Upper lobe of left lung (tissue), 6 donors: ENCODE results near the gene KCNQ2. TPM values are rescaled to one million over a fixed set of nuclear protein-coding genes. Genes with fewer than 3 reads are reported as not detected.

Source experiments
- ATAC-seq, 2 donors: fragments of 200-7000 bp; cut with Tn5 transposase; one replicate each; pipeline ENCODE4 v1.9.1; 2022; ENCODE audit warnings: mild to moderate bottlenecking in 2 of 2, moderate library complexity in 2 of 2; ENCODE audit not compliant: low FRiP score in 2 of 2
- DNase-seq, 2 donors: peaks; one replicate each; pipeline ENCODE4 v3.0.0-alpha.2; 2019 to 2020
- H3K27ac ChIP-seq, 4 donors: fragments of 200-600 bp; sonication (generic); one replicate each; pipeline ENCODE4 v1.5.1; 2016 to 2019
- H3K27me3 ChIP-seq, 4 donors: fragments of 200-600 bp; sonication (generic); one replicate each; pipeline ENCODE4 v1.5.1; 2017 to 2019
- H3K36me3 ChIP-seq, 4 donors: fragments of 200-600 bp; sonication (generic); one replicate each; pipeline ENCODE4 v1.5.1; 2016 to 2019
- H3K4me1 ChIP-seq, 4 donors: fragments of 200-600 bp; sonication (generic); one replicate each; pipeline ENCODE4 v1.5.1; 2018 to 2019
- H3K4me3 ChIP-seq, 4 donors: fragments of 200-600 bp; sonication (generic); one replicate each; pipeline ENCODE4 v1.5.1; 2017 to 2019; ENCODE audit warnings: mild to moderate bottlenecking in 2 of 4, moderate library complexity in 1 of 4
- H3K9me3 ChIP-seq, 4 donors: fragments of 200-600 bp; sonication (generic); one replicate each; pipeline ENCODE4 v1.5.1; 2018 to 2019
- CTCF ChIP-seq, 6 experiments: fragments of 450-650 bp in 4 of 6; fragments of 200-600 bp in 2 of 6; sonication (generic) in 2 of 6; IDR thresholded peaks; one replicate each; pipeline ENCODE4 v1.5.1; 2016 to 2019; ENCODE audit warnings: antibody characterized with exemption in 6 of 6
- EP300 ChIP-seq, 4 donors: sonication (generic); formaldehyde crosslinking; IDR thresholded peaks; one replicate each; pipeline ENCODE4 v1.5.1; 2017; ENCODE audit warnings: antibody characterized with exemption in 4 of 4, control low read depth in 2 of 4
- POLR2A ChIP-seq, 4 donors: fragments of 450-650 bp; IDR thresholded peaks; one replicate each; pipeline ENCODE4 v1.5.1; 2016 to 2017; ENCODE audit warnings: antibody characterized with exemption in 4 of 4, mild to moderate bottlenecking in 2 of 4
- POLR2AphosphoS5 ChIP-seq, 2 donors: sonication (generic); formaldehyde crosslinking; IDR thresholded peaks; one replicate each; pipeline ENCODE4 v1.5.1; 2017; ENCODE audit warnings: antibody characterized with exemption in 2 of 2
- WGBS, 2 donors: methylation state at CpG; one replicate each; pipeline ENCODE4 v1.1.5; 2017 to 2018; 5-methylcytosine and 5-hydroxymethylcytosine counted together
- total RNA-seq, 6 donors: library from RNA; depleted of rRNA in 4 of 6; stranded (reverse); fragments of >200 nt in 4 of 6; gene quantifications; one replicate each; pipeline versions ENCODE4 v1.1.0 to v1.2.1, GENCODE V29; 2016 to 2021
- donor health status: DM: no; HTN: no; CAD: no; lungs with moderate emphysema.
- donor health status: DM: no; HTN: yes; CAD: no; lungs with severe emphysema.

KCNQ2 gene
- total RNA-seq, 6 donors from 2014 or later: 0.66 TPM; not detected in 5

- peak in 1 of 2 donors; percentile 66 for DNase-seq
- TF ChIP-seq POLR2A (IDR thresholded peaks at IDR 0.05) (no peak), EP300 (IDR thresholded peaks at IDR 0.05) (no peak), CTCF (IDR thresholded peaks at IDR 0.05) (no peak), POLR2AphosphoS5 (IDR thresholded peaks at IDR 0.05) (no peak)
- ATAC-seq: no peak
- H3K27me3 ChIP-seq: peaks cover 0 to 18% (median 6%) of the 10 kb centered on the region in 4 donors
- no peaks in the 10 kb centered on the region for H3K9me3 ChIP-seq
- peaks cover 4 to 9% (median 6%) of the 10 kb centered on the region in 4 donors for H3K4me1 ChIP-seq
- H3K36me3 ChIP-seq: no peaks in the 10 kb centered on the region
- H3K4me3 ChIP-seq: no peak overlapping the region
- H3K27ac ChIP-seq: no peak overlapping the region
- 9 to 51% methylated on average over 22 to 35 of the region's 35 CpGs for WGBS, 2 donors
Observed at GRCh38 chr20:63454731-63455567, 17.5 kb downstream of the KCNQ2 start.

- Histone ChIP-seq H3K4me1 (peaks cover 4 to 9% (median 6%) of the 10 kb centered on the region in 4 donors), H3K36me3 (no peaks in the 10 kb centered on the region), H3K4me3 (no peak overlapping the region), H3K27me3 (peaks cover 0 to 18% (median 6%) of the 10 kb centered on the region in 4 donors), H3K9me3 (no peaks in the 10 kb centered on the region), H3K27ac (no peak overlapping the region)
- WGBS, 2 donors: 70 to 75% methylated on average over 4 to 40 of the region's 46 CpGs
- DNase-seq (peak in 1 of 2 donors; percentile 87), ATAC-seq (no peak)
- TF ChIP-seq POLR2AphosphoS5 (IDR thresholded peaks at IDR 0.05) (no peak), POLR2A (IDR thresholded peaks at IDR 0.05) (no peak), CTCF (IDR thresholded peaks at IDR 0.05) (no peak), EP300 (IDR thresholded peaks at IDR 0.05) (no peak)
Observed at GRCh38 chr20:63452821-63453523, 19.5 kb downstream of the KCNQ2 start.

- H3K9me3 ChIP-seq: no peaks in the 10 kb centered on the region
- H3K4me1 ChIP-seq: peaks cover 4 to 9% (median 6%) of the 10 kb centered on the region in 4 donors
- no peaks in the 10 kb centered on the region for H3K36me3 ChIP-seq
- H3K27ac ChIP-seq: no peak overlapping the region
- DNase-seq: peak in 1 of 2 donors; percentile 68
- 89 to 90% methylated on average over 5 to 20 of the region's 20 CpGs for WGBS, 2 donors
- ATAC-seq: no peak
- no peak overlapping the region for H3K4me3 ChIP-seq
- H3K27me3 ChIP-seq: peaks cover 0 to 18% (median 6%) of the 10 kb centered on the region in 4 donors
- TF ChIP-seq CTCF (IDR thresholded peaks at IDR 0.05) (no peak), EP300 (IDR thresholded peaks at IDR 0.05) (no peak), POLR2AphosphoS5 (IDR thresholded peaks at IDR 0.05) (no peak), POLR2A (IDR thresholded peaks at IDR 0.05) (no peak)
Observed at GRCh38 chr20:63452341-63452740, 20.1 kb downstream of the KCNQ2 start.

GRCh38 chr20:63451821-63452220, 20.6 kb downstream of the KCNQ2 start:
- Histone ChIP-seq H3K27me3 (peaks cover 0 to 18% (median 6%) of the 10 kb centered on the region in 4 donors), H3K9me3 (no peaks in the 10 kb centered on the region), H3K27ac (no peak overlapping the region), H3K4me1 (peaks cover 4 to 9% (median 6%) of the 10 kb centered on the region in 4 donors), H3K4me3 (no peak overlapping the region), H3K36me3 (no peaks in the 10 kb centered on the region)
- peak in 1 of 2 donors; percentile 76 for DNase-seq
- TF ChIP-seq EP300 (IDR thresholded peaks at IDR 0.05) (no peak), POLR2A (IDR thresholded peaks at IDR 0.05) (no peak)
- 90 to 93% methylated on average over 4 to 12 of the region's 17 CpGs for WGBS, 2 donors
- ATAC-seq: no peak
